KOPT-K1 (cell line): ENCODE measurements around the gene OR51A7.
"Not testable (repeated sequence)": the region's sequence is repeated elsewhere in the genome, so short reads cannot be mapped to it uniquely, and the experiment has no call there.

Source experiments
- H3K27ac ChIP-seq: fragments of 200-600 bp; sonication (generic); 2 replicates; pipeline ENCODE4 v1.5.1; 2016; ENCODE audit warnings: antibody characterized with exemption, mild to moderate bottlenecking, low read depth, low read length; ENCODE audit not compliant: poor library complexity, severe bottlenecking
- H3K36me3 ChIP-seq: fragments of 200-600 bp; sonication (generic); 2 replicates; pipeline ENCODE4 v1.5.1; 2017; ENCODE audit warnings: antibody characterized with exemption, mild to moderate bottlenecking, low read length, moderate library complexity; ENCODE audit not compliant: insufficient read depth
- H3K9me3 ChIP-seq: fragments of 200-600 bp; sonication (generic); 2 replicates; pipeline ENCODE4 v1.5.1; 2017; ENCODE audit warnings: antibody characterized with exemption, low read length, mild to moderate bottlenecking; ENCODE audit not compliant: insufficient read depth, poor library complexity, severe bottlenecking

The OR51A7 gene, protein sequence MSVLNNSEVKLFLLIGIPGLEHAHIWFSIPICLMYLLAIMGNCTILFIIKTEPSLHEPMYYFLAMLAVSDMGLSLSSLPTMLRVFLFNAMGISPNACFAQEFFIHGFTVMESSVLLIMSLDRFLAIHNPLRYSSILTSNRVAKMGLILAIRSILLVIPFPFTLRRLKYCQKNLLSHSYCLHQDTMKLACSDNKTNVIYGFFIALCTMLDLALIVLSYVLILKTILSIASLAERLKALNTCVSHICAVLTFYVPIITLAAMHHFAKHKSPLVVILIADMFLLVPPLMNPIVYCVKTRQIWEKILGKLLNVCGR

GRCh38 chr11:4903484-4903883 is at the start of gene OR51A7:
OR51A7 (plus strand) TSS chr11:4903783; CDS start chr11:4907370, 3,587 bp downstream.
- H3K9me3 ChIP-seq, result no peaks in the 10 kb centered on the region
- no peak within 1 kb of the TSS for H3K27ac ChIP-seq
- H3K36me3 ChIP-seq, result no peaks in the 10 kb centered on the region

DNA sequence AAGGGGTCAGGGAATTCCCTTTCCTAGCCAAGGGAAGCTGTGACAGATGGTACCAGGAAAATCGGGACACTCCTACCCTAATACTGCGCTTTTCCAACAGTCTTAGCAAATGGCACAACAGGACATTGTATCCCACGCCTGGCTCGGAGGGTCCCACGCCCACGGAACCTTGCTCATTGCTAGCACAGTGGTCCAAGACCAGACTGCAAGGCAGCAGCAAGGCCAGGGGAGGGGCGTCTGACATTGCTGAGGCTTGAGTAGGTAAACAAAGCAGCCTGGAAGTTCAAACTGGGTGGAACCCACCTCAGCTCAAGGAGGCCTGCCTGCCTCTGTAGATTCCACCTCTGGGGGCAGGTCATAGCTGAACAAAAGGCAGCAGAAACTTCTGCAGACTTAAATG is 49.3 kb upstream of the OR51A7 start:
- H3K9me3 ChIP-seq, H3K36me3 ChIP-seq: not testable (repeated sequence)

GRCh38 chr11:4862447-4863236 is 40.9 kb upstream of the OR51A7 start:
- H3K36me3 ChIP-seq, result no peaks in the 10 kb centered on the region
- H3K27ac ChIP-seq, result no peak overlapping the region
- H3K9me3 ChIP-seq, result no peaks in the 10 kb centered on the region

More for the DNA sequence above, 49.3 kb upstream of the OR51A7 start:
- not testable (repeated sequence) for H3K27ac ChIP-seq

GRCh38 chr11:4863876-4864275 is 39.7 kb upstream of the OR51A7 start:
- H3K27ac ChIP-seq, result no peak overlapping the region
- H3K36me3 ChIP-seq, result no peaks in the 10 kb centered on the region
- H3K9me3 ChIP-seq, result no peaks in the 10 kb centered on the region

DNA sequence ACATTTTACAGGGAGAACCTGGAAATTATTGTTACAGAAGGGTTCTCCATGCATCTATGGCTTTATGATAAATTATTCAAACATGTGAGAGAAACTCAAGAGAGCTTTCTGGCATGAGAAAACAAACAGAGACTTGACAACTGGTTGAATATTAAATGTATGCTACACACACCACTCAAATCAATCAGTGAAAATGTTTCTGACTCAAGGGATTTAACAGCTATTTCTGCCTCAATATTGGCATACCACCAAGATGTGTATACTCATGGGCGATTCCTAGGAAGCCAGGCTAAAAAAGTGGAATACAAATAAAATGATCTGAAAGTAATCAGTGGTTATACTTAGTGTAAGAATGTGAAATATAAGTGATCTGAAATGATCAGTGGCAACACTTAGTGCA is 37.7 kb upstream of the OR51A7 start:
- Histone ChIP-seq H3K27ac (no peak overlapping the region), H3K9me3 (no peaks in the 10 kb centered on the region), H3K36me3 (no peaks in the 10 kb centered on the region)

- no peaks in the 10 kb centered on the region for H3K36me3 ChIP-seq
- H3K27ac ChIP-seq, result no peak overlapping the region
- H3K9me3 ChIP-seq, result no peaks in the 10 kb centered on the region
Measured at GRCh38 chr11:4881188-4881587, 22.4 kb upstream of the OR51A7 start.

DNA sequence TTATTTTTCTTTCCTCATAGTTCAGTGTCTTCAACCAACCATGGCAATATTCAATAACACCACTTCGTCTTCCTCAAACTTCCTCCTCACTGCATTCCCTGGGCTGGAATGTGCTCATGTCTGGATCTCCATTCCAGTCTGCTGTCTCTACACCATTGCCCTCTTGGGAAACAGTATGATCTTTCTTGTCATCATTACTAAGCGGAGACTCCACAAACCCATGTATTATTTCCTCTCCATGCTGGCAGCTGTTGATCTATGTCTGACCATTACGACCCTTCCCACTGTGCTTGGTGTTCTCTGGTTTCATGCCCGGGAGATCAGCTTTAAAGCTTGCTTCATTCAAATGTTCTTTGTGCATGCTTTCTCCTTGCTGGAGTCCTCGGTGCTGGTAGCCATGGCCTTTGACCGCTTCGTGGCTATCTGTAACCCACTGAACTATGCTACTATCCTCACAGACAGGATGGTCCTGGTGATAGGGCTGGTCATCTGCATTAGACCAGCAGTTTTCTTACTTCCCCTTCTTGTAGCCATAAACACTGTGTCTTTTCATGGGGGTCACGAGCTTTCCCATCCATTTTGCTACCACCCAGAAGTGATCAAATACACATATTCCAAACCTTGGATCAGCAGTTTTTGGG is 21.6 kb upstream of the OR51A7 start, which contains the start of gene OR51T1:
Gene OR51T1, plus strand, starts transcription at position 41 of the 641 bp plus-strand sequence. Its CDS starts 0 bp downstream, at position 41.
- H3K27ac ChIP-seq, result no peak within 1 kb of the TSS
- H3K9me3 ChIP-seq, result no peaks in the 10 kb centered on the region

DNA sequence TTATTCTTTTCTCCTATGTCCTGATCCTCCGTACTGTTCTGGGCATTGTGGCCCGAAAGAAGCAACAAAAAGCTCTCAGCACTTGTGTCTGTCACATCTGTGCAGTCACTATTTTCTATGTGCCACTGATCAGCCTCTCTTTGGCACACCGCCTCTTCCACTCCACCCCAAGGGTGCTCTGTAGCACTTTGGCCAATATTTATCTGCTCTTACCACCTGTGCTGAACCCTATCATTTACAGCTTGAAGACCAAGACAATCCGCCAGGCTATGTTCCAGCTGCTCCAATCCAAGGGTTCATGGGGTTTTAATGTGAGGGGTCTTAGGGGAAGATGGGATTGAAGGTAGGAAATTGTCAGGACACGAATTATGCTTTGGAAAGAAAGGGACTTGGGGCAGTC is 21.0 kb upstream of the OR51A7 start:
- no peaks in the 10 kb centered on the region for H3K9me3 ChIP-seq
- H3K36me3 ChIP-seq, result no peaks in the 10 kb centered on the region
- no peak overlapping the region for H3K27ac ChIP-seq

More for the DNA sequence above, 21.6 kb upstream of the OR51A7 start, which contains the start of gene OR51T1:
- H3K36me3 ChIP-seq, result no peaks in the 10 kb centered on the region

- Histone ChIP-seq H3K27ac (no peak overlapping the region), H3K9me3 (no peaks in the 10 kb centered on the region), H3K36me3 (no peaks in the 10 kb centered on the region)
Measured at GRCh38 chr11:4884361-4884760, 19.2 kb upstream of the OR51A7 start.

DNA sequence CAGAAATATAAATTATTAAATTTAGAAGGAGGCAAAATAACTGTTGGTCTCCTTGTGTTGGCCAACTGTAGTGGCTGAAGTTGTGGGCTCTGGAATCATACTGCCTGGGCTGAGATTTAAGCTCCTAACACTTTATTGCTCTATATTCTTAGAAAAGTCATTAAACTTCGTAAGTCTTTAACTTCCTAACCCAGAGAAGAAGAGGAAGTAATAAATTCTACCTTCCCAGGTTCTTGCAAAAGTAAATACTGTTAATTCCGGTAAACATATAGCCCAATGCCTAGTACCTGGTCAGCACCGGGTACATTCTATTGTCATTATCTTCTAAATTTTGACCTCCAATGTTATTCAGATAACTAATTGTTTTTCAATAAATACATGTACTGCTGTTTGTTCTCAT is 17.4 kb upstream of the OR51A7 start:
- H3K36me3 ChIP-seq, result no peaks in the 10 kb centered on the region
- H3K9me3 ChIP-seq, result no peaks in the 10 kb centered on the region
- H3K27ac ChIP-seq, result no peak overlapping the region

DNA sequence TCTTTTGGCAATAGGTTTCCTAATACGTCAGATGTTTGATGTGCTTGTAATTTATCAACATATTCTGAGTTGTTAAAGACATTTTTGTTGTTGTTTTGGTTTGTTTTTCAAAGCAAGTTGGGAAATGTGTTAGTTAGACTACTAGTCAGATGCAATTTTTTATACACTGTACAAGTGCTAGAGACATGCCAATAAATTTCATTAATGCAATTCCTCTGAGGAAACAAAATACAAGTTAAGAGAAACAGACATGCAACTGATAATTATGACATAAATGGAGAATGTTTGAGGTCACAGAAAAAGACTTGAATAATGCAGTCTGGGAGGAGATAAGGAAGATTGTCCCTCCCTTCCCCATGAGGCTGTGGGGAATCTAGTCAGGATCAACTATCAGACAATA is 16.0 kb upstream of the OR51A7 start:
- H3K36me3 ChIP-seq, result no peaks in the 10 kb centered on the region
- no peak overlapping the region for H3K27ac ChIP-seq
- no peaks in the 10 kb centered on the region for H3K9me3 ChIP-seq

DNA sequence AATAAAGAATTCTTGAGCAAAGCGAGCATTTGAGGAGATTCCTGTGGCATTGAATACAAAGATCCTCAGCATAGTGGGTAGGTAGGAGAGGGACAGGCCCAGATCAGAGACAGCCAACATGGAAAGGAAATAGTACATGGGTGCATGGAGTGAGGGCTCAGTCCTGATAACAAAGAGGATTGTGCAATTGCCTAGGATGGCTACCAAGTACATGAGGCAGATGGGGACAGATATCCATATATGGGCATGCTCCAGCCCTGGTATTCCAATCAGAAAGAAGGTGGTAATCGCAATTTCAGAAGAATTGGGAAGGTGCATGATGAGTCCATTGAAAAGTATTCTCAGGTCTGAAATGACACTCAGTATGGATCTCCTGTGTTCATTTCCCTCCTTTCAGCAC is 13.3 kb upstream of the OR51A7 start:
- Histone ChIP-seq H3K9me3 (no peaks in the 10 kb centered on the region), H3K27ac (no peak overlapping the region), H3K36me3 (no peaks in the 10 kb centered on the region)

- Histone ChIP-seq H3K9me3 (no peaks in the 10 kb centered on the region), H3K36me3 (no peaks in the 10 kb centered on the region), H3K27ac (no peak overlapping the region)
Measured at GRCh38 chr11:4891996-4892640, 11.5 kb upstream of the OR51A7 start.

DNA sequence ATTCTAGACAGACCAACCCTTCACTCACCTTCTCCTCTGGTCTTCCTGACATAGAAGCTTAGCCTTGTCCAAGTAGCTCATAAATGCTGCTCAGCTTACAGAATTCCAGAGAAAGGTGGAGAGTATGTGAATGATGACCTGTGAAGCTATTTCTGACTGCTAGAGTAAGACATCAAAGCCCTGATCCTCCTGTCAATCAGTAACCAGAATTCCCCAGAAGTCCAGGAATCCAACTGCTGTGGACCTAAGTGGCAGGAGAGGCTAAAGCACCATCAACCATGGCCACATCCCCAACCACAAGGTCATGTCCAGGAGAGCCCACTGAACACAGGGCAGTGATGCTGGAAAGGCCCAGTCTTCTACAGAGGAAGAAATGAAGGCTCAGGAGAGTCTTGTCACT is 13.0 kb downstream of the OR51A7 start:
- H3K9me3 ChIP-seq, result no peaks in the 10 kb centered on the region
- no peaks in the 10 kb centered on the region for H3K36me3 ChIP-seq
- no peak overlapping the region for H3K27ac ChIP-seq

GRCh38 chr11:4919250-4919649 is 15.7 kb downstream of the OR51A7 start, which contains the start of gene OR51G2:
OR51G2 (minus strand) TSS chr11:4919350; CDS start chr11:4915663, 3,687 bp downstream.
- Histone ChIP-seq H3K9me3 (no peaks in the 10 kb centered on the region), H3K36me3 (no peaks in the 10 kb centered on the region), H3K27ac (no peak within 1 kb of the TSS)
